Testis (tissue), 3 donors: ENCODE measurements around the gene LDAH. TPM values are rescaled to one million over a fixed set of nuclear protein-coding genes. Genes with fewer than 3 reads are reported as not detected.

Source experiments
- DNase-seq: peaks from one replicate; pipeline ENCODE4 v3.0.0-alpha.2; 2019
- H3K27ac ChIP-seq, 2 donors: fragments of 200-600 bp; sonication (generic); one replicate each; pipeline ENCODE4 v1.5.1; 2019
- H3K27me3 ChIP-seq: fragments of 200-600 bp; sonication (generic); one replicate; pipeline ENCODE4 v1.5.1; 2019
- H3K36me3 ChIP-seq: fragments of 200-600 bp; sonication (generic); one replicate; pipeline ENCODE4 v1.5.1; 2017; ENCODE audit warnings: low read depth; ENCODE audit errors: missing control alignments
- H3K4me1 ChIP-seq: fragments of 200-600 bp; sonication (generic); one replicate; pipeline ENCODE4 v1.5.1; 2019
- H3K4me3 ChIP-seq, 2 donors: fragments of 200-600 bp; sonication (generic); one replicate each; pipeline ENCODE4 v1.5.1; 2017 to 2019
- H3K9me3 ChIP-seq: fragments of 200-600 bp; sonication (generic); one replicate; pipeline ENCODE4 v1.5.1; 2017
- CTCF ChIP-seq, 3 experiments: fragments of 450-650 bp in 2 of 3; fragments of 200-600 bp in 1 of 3; sonication (generic) in 1 of 3; IDR thresholded peaks; one replicate each; pipeline ENCODE4 v1.5.1; 2016 to 2019; ENCODE audit warnings: antibody characterized with exemption in 3 of 3, mild to moderate bottlenecking in 2 of 3, moderate library complexity in 1 of 3
- POLR2A ChIP-seq: fragments of 450-650 bp; IDR thresholded peaks from one replicate; pipeline ENCODE4 v1.6.1; 2017; ENCODE audit warnings: antibody characterized with exemption, mild to moderate bottlenecking, moderate library complexity
- WGBS, 2 donors: methylation state at CpG; one replicate each; pipeline ENCODE4 v1.1.5; 2018; 5-methylcytosine and 5-hydroxymethylcytosine counted together
- intact Hi-C: fragments of 100-400 bp; cut with DNase I; formaldehyde crosslinking; loops from one replicate; pipeline ENCODE4 v1.15.1; 2023; ENCODE audit warnings: low total_unique reads
- polyA plus RNA-seq: library from polyadenylated mRNA; stranded (reverse); fragments of 350-450 nt; fragmentation: Illumina TruSeq; extraction: RNeasy Lipid Tissue Mini Kit (QIAGEN cat#74804); gene quantifications from one replicate; pipeline ENCODE4 v1.2.3, GENCODE V29; 2014; ENCODE audit warnings: low read depth, low replicate concordance; ENCODE audit not compliant: insufficient read depth
- total RNA-seq, 2 donors: library from RNA; depleted of rRNA; stranded (reverse); fragments of >200 nt; gene quantifications; one replicate each; pipeline ENCODE4 v1.2.3, GENCODE V29; 2016

Gene LDAH
- total and polyA plus RNA-seq, 3 donors from 2014 or later: 9.3 to 19.4 (median 12.7) TPM

- no peak for DNase-seq
- intact Hi-C loops: no loop called here
- TF ChIP-seq CTCF (IDR thresholded peaks at IDR 0.05): no peak
- TF ChIP-seq POLR2A: no peak
- WGBS, 2 donors: 80 to 90% methylated on average over 3 of the region's 3 CpGs
- no peaks in the 10 kb centered on the region for H3K36me3 ChIP-seq
- H3K27me3 ChIP-seq: no peaks in the 10 kb centered on the region
- H3K4me3 ChIP-seq: no peak overlapping the region
- no peak overlapping the region for H3K27ac ChIP-seq
- no peaks in the 10 kb centered on the region for H3K4me1 ChIP-seq
- no peaks in the 10 kb centered on the region for H3K9me3 ChIP-seq
These were observed 85.4 kb downstream of the LDAH start for GRCh38 chr2:20737505-20737904.

- intact Hi-C loops: no loop called here
- Histone ChIP-seq H3K27ac (no peak overlapping the region), H3K9me3 (no peaks in the 10 kb centered on the region), H3K36me3 (no peaks in the 10 kb centered on the region), H3K27me3 (no peaks in the 10 kb centered on the region), H3K4me1 (no peaks in the 10 kb centered on the region), H3K4me3 (no peak overlapping the region)
- 46 to 47% methylated on average over 4 of the region's 4 CpGs for WGBS, 2 donors
- no peak for TF ChIP-seq CTCF (IDR thresholded peaks at IDR 0.05)
- TF ChIP-seq POLR2A: no peak
- no peak for DNase-seq
These were observed 94.7 kb downstream of the LDAH start for GRCh38 chr2:20728114-20728758.

- no peak overlapping the region for H3K27ac ChIP-seq
- no peak for DNase-seq
- WGBS, 2 donors: 92 to 94% methylated on average over 5 of the region's 5 CpGs
- H3K9me3 ChIP-seq: no peaks in the 10 kb centered on the region
- intact Hi-C loops: no loop called here
- no peaks in the 10 kb centered on the region for H3K4me1 ChIP-seq
- H3K27me3 ChIP-seq: no peaks in the 10 kb centered on the region
- TF ChIP-seq POLR2A (no peak), CTCF (IDR thresholded peaks at IDR 0.05) (no peak)
- H3K4me3 ChIP-seq: no peak overlapping the region
- no peaks in the 10 kb centered on the region for H3K36me3 ChIP-seq
These were observed 96.0 kb downstream of the LDAH start for GRCh38 chr2:20726913-20727312.

- H3K4me1 ChIP-seq: no peaks in the 10 kb centered on the region
- H3K4me3 ChIP-seq: no peak overlapping the region
- H3K9me3 ChIP-seq: no peaks in the 10 kb centered on the region
- no peak for TF ChIP-seq CTCF (IDR thresholded peaks at IDR 0.05)
- no peak for TF ChIP-seq POLR2A
- DNase-seq: no peak
- H3K27me3 ChIP-seq: no peaks in the 10 kb centered on the region
- H3K36me3 ChIP-seq: no peaks in the 10 kb centered on the region
- intact Hi-C loops: no loop called here
- WGBS, 2 donors: 91 to 93% methylated on average over 2 of the region's 2 CpGs
- H3K27ac ChIP-seq: no peak overlapping the region
These were observed 97.1 kb downstream of the LDAH start for GRCh38 chr2:20725782-20726181.

- DNase-seq: no peak
- no peaks in the 10 kb centered on the region for H3K9me3 ChIP-seq
- no peak overlapping the region for H3K27ac ChIP-seq
- intact Hi-C loops: no loop called here
- no peak overlapping the region for H3K4me3 ChIP-seq
- TF ChIP-seq POLR2A (no peak), CTCF (IDR thresholded peaks at IDR 0.05) (no peak)
- no peaks in the 10 kb centered on the region for H3K27me3 ChIP-seq
- WGBS, 2 donors: 95 to 99% methylated on average over 3 of the region's 3 CpGs
- no peaks in the 10 kb centered on the region for H3K36me3 ChIP-seq
- H3K4me1 ChIP-seq: no peaks in the 10 kb centered on the region
These were observed 98.3 kb downstream of the LDAH start for GRCh38 chr2:20724500-20725053.
